ENCODE results near the gene STAMBPL1.
A peak's percentile ranks its signal among the peaks of the same experiment; 100 is the strongest.

The STAMBPL1 gene

DNA sequence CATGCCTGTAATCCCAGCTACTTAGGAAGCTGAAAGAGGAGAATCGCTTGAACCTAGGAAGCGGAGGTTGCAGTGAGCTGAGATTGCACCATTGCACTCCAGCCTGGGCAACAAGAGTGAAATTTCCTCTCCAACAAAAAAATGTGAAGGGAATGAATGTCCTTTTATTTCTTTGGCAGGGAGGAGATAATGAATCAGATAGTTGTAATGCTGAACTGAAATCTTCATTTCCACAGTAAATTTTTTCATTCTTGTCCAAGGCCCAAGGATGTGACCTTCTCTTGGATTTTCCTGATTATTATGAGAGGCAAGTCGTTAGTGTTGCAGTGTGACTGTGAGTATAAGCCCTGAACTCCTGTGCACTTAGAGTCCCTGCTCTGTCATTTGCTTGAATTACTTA is 13.6 kb downstream of the STAMBPL1 start:
- no peak for DNase-seq (ENCODE audit: low spot score)

DNA sequence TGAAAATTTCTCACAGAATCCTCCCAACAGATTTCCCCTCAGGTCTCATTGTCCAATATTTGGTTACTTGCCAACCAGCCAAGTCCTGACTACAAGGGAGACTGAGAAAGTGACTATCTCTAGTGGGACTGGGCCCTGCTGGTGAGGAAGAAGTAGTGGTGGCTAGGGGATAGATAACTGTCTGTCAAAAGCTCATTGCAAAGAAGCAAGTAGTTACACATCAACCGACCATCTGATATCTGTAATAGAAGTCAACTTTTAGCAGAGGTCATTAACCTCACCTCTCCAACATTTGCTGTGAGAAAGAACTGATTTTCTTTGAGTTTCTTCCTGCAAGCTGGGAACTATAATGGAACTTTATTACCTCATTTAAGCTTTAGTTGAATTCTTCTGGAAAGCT is 15.2 kb downstream of the STAMBPL1 start:
- DNase-seq (ENCODE audit: low spot score), result no peak

DNA sequence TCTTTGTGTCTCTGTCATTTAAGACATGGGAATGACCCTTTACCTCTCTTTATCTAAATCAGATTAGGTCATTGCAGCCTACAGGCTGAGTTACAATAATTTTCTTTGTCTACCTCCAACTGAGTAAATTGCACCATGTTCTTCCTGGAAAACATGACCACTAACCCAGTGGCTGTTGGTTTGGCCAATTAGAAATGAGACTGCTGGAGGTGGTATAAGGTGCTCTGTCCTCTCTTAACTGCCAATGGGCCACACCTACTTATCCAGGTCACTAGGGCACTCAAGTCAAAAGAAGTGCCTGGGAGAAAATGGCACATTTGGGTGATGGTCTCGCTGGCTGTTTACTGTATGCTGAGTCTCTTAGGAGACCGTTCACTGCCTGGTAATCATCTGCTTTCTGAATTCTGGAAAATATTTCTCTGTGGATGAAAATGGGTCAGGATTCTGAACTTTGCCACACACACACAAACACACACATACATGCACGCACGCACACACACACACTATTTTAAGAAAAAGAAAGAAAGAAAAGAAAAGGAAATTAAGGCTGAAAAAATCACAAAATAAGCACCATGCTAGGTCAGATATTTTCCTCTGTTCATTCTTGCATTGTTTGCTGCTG is 16.4 kb downstream of the STAMBPL1 start:
- no peak for DNase-seq (ENCODE audit: low spot score)

- no peak for DNase-seq (ENCODE audit: low spot score)
Measured at GRCh38 chr10:88896994-88897853, 17.2 kb downstream of the STAMBPL1 start.

DNA sequence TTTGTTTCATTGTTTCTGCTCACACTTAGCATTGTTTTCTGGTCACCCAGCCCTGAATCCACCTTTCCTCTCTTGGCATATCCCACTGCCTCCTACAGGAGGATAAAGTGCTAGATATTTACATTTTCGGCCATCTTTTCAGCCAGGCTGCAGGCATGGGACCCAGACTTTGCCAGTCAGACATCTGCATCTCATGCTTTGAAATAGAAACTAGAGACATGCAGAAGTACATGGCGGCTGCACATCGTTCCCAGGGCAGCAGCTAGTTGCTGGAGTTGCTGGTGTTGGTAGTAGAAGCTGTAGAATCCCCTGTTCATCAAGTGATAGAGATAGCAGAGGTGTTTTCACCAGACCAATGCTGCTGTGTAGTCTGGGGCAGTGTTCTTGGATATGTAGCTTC is 18.7 kb downstream of the STAMBPL1 start:
- no peak for DNase-seq (ENCODE audit: low spot score)

GRCh38 chr10:88899886-88900285 is 19.8 kb downstream of the STAMBPL1 start:
- DNase-seq (ENCODE audit: low spot score), result no peak

- DNase-seq (ENCODE audit: low spot score), result peak; percentile 38
Measured at GRCh38 chr10:88901206-88901983, 21.4 kb downstream of the STAMBPL1 start.

DNA sequence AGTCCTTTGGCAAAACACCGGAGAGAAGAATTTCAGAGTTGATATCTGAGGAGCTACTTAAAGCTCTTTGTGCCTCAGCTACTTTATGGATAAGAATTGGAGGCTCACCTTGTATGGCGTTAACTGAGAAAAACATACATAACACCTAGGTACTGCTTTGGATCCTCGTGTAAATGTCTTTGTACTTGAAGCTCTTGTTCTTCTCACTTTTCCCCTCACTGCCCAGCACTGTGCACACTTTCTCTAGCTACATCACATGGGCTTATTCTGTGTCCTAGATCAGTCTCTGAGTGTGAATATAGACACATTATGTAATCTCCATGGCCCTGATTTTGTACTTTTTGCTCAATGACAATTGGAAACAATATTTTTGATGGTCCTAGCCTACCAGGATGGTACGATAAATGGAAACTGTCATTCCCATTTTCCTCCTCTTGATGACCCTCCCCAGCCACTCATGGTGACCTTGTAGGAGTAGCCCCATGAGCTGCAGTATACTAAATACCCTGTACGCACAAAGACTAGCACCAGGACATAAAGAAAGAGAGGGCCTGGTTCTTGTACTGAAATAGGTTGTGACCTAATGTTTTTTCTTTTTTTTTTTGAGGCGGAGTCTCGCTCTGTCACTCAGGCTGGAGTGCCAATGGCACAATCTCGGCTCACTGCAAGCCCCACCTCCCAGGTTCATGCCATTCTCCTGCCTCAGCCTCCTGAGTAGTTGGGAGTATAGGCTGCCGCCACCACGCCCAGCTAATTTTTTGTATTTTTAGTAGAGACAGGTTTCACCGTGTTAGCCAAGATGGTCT is 22.1 kb downstream of the STAMBPL1 start:
- DNase-seq (ENCODE audit: low spot score), result no peak

GRCh38 chr10:88903715-88904114 is 23.7 kb downstream of the STAMBPL1 start:
- DNase-seq (ENCODE audit: low spot score), result no peak

GRCh38 chr10:88906921-88907320 is 26.9 kb downstream of the STAMBPL1 start:
- DNase-seq (ENCODE audit: low spot score), result no peak

DNA sequence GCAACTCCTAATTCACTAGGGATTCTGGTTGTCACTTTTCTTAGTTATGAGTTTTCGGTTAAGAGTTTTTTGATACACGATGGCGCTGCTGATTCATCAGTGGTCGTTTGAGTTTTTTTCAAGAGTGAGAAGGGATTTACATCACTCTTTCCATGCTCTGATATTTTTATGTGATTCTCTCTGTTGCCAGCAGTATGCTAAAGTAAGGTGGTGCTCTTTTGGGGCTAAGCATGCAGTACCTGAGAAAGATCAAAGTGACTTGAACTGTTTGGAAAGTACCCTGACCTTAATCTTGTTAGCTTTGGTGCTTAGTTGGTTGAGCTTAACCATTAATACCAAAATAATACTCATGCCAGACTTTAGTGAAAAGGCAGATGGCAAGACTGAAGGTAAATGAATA is 28.1 kb downstream of the STAMBPL1 start:
- DNase-seq (ENCODE audit: low spot score), result no peak

GRCh38 chr10:88911116-88911515 is 31.1 kb downstream of the STAMBPL1 start:
- DNase-seq (ENCODE audit: low spot score), result no peak

GRCh38 chr10:88911851-88912250 is 31.8 kb downstream of the STAMBPL1 start:
- DNase-seq (ENCODE audit: low spot score), result no peak

GRCh38 chr10:88913127-88913526 is 33.1 kb downstream of the STAMBPL1 start:
- no peak for DNase-seq (ENCODE audit: low spot score)

DNA sequence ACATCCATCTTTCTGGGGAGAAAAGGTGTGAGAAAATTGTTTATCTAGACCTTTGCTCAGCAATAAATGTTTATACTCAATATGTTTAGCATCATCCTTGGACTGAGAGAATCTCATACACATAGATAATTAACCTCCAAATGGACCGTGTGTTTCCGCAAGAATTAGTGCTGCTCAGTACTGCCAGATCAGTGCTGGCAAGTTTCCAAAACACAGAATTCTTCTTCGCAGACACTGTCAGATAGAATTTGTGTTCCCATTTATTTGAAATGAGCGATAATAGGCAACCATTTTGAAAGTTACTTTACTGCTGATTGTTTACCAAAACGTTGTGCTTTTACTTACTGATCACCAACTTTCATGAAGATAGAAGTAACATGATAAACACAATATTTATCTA is 33.7 kb downstream of the STAMBPL1 start:
- no peak for DNase-seq (ENCODE audit: low spot score)

- no peak for DNase-seq (ENCODE audit: low spot score)
Measured at GRCh38 chr10:88915781-88916180, 35.7 kb downstream of the STAMBPL1 start.

DNA sequence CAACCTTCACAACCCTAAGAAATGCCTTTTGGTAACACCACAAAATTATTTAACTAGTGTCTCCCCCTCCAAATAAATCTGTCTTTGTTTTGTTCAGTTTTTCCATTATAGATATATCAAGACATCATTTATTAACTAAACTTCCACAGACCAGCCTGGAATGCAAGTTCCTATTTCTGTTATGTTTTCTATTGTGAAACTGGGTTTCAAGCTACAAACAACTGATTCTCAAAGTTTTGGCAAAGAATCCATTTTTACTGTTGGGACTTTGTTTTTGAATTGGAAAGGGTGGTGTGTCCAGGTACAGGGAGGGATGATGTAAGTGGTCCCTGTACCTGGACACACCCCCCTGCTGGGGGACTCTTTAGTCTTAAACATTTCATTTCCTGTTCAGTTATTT is 36.2 kb downstream of the STAMBPL1 start:
- DNase-seq (ENCODE audit: low spot score), result no peak

GRCh38 chr10:88916986-88917385 is 36.9 kb downstream of the STAMBPL1 start:
- no peak for DNase-seq (ENCODE audit: low spot score)

DNA sequence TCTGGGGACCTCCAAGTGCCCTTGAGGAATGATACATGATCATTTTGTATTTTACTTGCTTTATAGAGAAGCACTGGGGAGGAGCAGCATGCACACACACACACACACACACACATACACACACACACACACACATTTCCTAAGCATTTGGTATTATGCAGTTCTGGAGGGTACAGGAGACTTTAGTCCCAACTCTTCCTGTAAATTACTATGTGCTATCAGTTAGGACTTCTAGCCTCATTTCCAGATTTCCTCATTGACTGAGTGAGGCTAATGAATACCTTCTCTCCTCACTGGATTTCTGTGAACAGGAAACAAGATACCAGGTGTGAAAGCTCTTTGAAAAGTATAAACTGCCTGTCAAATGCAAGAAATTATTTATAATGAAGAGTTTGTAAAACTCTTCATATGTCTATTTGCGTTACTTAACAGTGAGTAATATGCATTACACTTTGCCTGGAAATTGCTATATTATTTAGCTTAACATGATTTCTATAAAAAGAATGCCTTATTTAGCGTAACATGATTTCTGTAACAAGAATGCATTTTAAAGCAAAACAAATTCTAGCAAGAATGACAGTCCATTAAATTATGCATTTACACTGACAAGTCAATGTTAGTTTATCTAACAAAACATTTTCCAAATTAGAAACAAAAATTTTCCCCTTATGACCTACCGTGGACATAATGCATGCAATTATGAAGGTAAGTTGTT is 38.3 kb downstream of the STAMBPL1 start:
- DNase-seq (ENCODE audit: low spot score), result no peak

DNA sequence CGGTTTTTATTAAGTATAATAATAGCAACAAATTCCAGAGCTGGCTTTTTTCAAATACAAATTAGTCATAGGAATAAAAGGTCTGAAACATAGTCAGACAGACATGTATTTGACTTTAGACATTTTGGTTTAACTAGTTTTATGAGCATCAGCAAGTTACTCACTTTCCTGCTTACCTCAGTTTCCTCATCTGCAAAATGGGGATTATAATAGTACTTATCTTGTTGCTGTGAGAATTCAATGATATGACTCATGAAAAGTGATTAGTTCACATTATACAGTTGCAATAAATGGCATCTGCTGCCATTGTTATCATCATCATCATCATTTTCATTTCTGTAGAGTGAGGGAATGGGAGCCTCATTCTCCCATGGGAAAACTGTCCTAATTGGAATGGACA is 39.0 kb downstream of the STAMBPL1 start:
- DNase-seq (ENCODE audit: low spot score), result no peak

GRCh38 chr10:88920198-88920597 is 40.2 kb downstream of the STAMBPL1 start:
- DNase-seq (ENCODE audit: low spot score), result no peak
